GM18499 (cell line): ENCODE measurements around the gene IRS1.

Experiments used
- ATAC-seq: cut with Tn5 transposase; IDR thresholded peaks from one replicate; pipeline ENCODE4 v1.9.1; 2021; ENCODE audit warnings: moderate number of reproducible peaks; ENCODE audit not compliant: insufficient read depth, unreplicated experiment

IRS1 gene

DNA sequence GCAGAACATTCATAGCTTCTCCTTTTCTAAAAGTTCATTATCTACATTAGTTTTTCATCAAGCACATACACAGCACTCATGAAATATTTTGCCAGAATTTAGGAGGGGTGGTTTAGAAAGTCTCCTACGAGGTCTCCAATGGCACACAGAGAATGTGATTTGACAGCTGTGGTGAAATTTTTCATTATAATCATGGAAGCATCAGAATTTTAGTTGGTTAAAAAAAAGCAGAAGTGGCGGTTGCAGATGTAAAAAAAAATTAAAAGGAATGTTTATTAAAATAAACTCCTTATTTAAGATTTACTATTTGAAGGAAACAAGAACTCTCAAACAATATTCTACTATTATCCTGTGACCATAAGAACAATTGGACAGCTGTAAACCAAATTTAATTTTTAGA lies 25.4 kb upstream of the IRS1 start:
- ATAC-seq = no peak

DNA sequence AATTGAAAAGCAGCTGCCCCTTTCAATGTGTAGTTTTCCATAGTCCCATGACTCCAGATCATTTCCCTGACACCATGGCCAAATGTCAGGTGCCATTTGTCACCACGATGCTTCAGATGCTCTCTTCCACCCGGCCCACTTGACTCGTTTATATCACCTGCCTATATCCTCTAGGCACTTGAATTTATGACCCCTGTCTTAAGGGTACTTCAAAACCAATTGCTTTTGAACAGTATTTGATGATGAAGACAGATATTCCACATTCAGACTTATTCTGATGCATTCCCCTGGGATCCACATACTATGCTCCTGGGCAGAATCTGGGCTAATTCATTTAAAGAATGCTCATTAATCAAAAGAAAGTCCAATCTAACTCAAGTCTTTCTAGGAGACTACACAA lies 19.3 kb upstream of the IRS1 start:
- ATAC-seq = no peak

DNA sequence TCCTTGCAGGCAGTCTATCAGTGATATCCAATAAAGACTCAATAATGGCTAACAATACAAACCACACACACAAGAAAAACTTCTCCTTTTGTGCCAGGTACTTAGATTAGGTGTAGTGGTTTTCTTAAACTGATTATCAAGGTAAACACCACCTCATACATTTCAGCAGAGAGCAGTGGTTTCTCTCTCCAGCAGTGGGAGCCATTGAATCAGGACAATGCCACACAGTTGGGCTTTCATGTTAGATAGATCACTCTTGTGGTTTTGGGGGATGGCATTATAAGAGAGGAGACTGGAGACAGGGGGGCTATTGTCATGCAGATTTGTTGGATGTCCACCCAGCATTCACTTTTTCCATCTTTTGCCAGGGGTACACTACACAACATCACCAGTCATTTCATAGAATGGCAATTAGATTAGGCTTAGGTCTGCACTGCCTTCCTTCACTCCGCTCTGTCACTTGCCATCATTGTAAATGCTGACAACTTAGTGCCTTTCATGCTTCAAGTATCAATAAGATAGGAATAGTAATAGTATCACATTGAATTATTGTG lies 13.6 kb upstream of the IRS1 start:
- no peak for ATAC-seq

DNA sequence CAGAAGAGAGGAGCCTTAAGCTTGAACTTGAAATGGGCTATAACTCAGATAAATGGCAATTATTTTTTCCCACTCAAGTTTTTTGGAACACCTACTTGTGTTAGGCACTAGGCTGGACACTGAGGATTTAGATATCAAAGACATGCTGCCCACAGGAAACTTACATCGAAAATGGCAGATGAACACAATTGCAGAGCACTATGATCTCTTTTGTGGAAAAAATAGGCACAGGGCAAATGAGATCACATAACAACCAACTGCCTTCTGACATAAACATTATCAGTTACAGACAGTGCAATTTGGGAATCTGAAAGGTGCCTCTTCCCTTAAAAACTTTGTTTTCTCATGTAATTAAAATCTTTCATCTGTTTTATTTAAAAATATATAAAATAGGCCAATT lies 3.8 kb upstream of the IRS1 start:
- ATAC-seq = no peak

DNA sequence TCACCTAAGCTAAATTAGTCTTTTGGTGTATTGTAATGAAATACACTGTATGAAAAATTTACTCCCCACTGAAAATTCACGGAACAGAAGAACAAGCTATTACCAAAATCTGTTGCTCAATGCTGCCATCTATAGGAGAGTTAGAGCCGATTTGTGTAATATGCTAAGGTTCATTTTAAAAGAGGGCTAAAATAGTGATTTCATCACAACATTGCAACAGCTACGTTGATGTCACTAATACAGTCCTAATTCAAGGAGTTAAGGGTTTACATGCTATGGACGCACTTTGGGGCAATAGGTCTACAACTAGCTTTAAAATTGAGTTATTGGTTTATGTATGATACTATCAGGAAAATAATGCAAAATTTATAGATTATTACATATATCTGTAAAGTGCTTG lies 3.0 kb upstream of the IRS1 start:
- ATAC-seq = no peak

DNA sequence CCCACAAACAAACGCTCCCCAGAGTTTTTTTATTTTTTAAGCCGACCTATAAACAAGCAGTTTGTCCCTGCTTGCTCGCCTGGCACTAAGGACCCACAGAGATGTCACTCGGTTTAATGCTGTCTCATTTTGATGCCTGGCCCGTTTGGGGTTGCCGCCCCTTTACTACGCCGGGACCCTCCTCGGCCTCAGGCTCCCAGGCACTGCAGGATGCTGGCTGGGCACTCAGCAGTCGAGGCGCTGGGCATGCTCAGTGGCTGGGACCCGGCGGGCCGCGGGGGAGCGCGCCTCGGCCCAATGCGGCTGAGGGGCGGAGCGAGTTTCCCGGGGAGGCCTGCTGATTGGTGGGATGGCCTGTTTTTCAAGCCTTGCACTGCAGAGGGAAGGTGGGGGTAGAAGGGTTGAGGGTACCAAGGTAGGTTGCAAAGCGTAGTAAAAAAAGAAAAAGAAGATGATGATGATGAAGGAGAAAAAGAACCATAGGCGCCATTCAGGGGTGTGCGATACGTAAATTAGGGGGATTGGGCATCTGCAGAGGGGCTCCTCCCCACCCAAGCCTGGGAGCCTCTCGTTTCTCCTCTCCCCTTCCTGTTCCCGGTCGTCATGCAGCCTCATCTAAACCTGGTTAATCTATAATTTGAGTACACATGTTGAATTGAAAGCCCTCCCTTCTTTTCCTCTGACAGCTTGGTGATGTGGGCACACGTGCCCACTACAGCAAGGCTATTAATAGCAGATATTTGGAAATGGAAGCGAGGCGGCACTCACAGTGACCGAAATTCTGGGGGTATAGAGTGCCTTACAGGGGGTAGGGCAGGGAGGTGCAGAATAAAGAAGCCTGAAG lies 1.5 kb upstream of the IRS1 start:
- peak; percentile 77 for ATAC-seq

DNA sequence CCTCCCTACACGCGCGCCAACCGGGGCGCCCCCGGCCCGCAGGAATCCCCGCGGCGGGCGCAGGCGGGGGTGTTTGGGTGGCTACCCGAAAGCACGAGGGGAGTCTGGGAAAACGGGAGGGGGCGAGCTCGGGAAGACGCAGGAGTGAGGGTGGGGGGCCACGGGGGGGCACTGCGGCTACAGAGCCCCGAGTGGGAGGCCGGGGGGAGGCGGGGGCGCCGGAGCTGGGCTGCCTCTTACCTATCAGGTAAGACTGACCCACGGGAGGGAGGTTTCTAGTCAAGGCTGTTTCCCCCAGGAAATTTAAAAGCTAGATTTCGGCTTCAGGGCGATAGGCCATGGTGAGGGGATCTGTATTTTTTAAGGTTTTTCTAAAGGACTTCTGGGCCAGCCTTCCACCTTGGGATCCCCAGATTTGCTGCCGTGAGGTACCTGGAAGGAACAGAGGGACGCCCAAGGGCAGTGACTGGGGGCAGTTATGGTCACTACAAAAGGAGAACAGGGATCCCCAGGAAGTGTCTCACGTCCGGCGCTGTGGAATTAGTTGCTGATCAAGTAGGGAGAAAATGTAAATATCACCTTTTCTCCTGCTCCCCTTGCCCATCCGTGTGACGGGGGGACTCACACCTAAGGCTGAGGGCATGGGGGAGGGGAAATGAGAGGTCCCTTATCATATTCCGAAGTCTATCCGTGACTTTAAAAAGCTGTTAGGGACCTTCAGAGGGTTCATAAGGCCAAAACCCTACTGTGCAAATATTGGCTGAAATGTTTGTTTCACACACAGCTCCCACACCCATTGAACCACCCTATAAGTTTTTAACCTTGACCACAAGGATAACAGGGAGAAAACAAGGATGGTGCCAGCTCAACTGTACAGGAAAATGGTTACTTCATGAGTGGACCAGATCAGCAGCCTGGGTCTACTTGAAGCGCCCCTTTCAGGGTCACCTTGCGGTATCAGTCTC lies 638 bp upstream of the IRS1 start:
- ATAC-seq = no peak

DNA sequence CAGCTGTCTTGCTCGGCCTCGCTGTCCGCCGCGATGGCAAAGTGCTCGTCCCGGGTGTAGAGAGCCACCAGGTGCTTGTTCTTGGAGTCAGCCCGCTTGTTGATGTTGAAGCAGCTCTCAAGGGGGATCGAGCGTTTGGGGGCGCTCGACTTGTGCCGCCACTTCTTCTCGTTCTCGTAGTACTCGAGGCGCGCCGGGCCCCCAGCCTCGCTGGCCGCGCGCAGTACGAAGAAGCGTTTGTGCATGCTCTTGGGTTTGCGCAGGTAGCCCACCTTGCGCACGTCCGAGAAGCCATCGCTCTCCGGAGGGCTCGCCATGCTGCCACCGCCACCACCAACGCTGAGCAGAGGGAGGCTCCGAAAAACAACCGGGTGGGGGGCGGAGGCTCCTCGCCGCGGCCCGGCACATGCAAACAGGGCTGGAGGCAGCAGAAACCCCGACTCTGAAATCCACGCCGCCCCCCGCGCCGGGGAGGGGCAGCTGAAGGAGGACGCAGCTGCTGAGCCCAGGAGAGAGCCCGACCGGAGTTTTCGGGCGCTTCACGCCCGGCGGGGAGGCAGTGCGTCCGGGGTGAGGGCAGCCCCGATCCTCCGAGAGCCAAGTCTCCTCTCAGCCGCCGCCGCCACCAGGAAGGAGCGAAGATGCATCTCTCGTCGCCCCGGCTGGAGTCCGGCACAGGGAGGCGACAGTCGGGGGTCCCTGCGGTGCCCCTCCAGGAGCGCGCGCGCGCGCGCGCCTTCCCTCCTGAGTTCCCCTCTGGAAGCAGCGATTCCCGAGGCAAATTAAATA lies 1.0 kb downstream of the IRS1 start:
- ATAC-seq = peak; percentile 30

DNA sequence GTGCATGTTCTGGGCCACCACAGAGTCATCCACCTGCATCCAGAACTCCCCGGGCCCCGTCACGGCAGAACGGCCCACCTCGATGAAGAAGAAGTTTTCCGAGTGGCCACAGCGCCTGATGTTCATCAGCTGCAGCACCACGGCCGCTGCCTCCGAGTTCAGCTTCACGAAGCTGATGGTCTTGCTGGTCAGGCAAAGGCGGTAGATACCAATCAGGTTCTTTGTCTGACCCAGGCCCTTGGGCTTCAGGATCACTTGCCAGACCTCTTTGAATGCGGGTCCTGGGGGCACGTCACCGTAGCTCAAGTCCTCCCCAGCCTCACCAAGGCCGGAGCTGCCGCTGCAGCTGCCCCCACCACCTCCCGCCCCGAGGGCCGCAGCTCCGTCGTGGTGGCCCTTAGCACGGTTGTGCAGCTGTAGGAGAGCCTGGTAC lies 1.6 kb downstream of the IRS1 start:
- no peak for ATAC-seq

DNA sequence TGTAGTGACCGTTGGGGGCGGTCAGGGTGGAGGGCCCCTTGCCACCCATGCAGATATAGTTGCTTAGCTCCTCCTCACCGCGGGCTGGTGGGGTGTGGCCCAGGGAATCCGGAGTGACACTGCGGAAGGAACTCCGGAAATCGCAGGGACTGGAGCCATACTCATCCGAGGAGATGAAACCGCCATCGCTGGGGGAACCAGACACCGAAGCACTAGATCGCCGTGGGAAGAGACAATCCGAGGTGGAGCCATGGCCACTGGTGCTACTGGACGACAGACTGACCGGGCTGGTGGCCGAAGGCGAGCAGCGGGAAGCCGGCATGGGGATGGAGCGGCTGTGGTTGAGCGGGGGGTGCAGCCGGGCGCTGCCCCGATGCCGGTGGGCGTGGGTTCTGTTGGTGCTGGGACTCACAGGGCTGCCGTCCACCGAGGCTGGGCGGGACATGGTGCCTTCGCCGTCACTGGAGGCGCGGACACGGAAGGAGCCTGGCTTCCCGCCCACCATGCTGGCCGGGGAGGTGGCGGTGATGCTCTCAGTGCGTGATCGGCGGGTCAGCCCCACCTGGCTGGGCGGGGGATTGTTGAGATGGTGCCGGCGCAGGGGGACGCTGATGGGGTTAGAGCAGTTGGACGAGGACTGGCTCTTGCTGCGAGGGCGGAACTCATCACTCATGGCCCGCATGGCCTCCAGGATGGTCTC lies 2.2 kb downstream of the IRS1 start:
- no peak for ATAC-seq

DNA sequence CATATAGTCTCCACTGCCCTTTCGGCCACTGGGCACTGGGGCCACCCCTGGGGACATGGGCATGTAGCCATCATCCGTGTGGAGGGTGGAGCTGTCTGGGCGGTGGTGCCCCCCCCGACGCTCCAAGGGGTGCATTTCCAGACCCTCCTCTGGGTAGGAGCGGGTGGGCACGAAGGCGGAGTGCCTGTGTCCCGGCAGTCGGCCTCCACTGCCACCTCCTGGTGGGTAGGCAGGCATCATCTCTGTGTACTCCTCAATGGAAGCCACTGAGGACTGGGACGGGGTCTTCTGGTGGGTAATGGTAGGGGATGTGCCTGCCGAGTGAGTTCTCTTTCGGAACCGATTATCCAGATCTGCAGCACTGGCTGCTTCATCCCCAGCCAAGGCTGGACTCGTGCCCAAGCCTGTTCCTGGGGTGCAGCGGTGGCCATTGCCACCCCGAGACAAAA lies 2.8 kb downstream of the IRS1 start:
- no peak for ATAC-seq

DNA sequence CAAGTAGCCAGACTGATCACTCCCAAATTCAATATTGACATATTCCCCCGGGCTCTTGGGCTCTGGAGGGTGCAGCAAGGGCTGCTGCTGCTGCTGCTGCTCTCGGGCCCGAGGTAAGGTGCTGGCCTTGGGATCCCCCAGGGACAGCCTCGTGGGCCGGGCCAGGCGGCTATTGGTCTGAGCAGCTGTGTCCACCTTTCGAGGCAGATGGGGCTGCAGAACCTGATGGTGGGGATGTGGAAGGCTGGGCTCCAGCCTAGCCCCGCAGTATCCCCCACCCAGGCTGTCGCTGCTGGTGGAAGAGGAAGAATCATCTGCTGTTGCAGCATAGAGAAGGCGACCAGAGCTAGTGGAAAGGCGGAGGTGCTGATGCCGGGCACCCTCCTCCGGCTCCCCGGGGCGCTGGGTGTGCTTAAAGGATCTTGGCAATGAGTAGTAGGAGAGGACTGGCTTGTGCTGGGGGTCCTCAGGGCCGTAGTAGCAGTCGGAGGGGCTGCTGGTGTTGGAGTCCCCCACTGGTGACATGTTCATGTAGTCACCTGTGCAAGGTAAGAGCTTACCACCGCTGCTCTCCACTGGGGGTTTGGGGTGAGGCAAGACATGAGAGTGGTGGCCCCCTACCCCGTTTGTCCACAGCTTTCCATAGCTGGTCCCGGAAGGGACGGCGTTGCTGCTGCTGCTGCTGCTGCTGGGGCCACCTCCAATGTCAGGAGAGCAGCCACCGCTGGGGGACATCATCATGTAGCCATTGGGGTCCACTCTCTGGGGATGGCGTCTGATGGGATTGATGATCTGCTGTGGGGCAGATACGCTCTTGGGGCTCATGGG lies 3.4 kb downstream of the IRS1 start:
- no peak for ATAC-seq

DNA sequence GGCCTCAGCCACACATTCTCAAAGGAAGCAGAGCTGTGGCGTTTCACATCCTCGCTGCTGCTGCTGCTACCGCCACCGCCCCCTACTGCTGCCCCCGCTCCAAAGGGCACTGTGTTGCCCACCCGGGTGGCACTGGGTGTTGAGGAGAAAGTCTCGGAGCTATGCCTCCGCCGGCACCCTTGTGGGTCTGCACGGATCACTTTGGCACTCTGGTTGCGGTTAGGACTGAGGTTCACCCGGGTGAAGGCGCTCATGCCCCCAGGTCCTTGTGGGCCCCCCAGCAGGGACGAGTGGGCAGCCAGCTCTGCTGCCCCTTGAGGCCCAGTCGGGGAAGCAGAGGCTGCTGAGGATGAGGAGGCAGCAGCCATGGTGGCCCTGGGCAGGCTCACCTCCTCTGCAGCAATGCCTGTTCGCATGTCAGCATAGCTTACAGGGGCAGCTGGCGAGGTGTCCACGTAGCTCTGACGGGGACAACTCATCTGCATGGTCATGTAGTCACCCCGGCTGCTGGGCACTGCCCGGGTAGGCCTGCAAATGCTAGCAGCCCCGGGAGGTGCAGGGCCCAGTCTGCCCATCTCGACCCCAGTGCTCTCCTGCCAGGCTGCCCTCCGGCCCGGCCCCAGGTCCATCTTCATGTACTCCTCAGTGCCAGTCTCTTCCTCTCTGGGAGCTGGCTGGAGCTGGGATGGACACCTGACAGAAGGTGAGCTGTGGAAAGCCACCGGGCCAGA lies 4.2 kb downstream of the IRS1 start:
- ATAC-seq = no peak

DNA sequence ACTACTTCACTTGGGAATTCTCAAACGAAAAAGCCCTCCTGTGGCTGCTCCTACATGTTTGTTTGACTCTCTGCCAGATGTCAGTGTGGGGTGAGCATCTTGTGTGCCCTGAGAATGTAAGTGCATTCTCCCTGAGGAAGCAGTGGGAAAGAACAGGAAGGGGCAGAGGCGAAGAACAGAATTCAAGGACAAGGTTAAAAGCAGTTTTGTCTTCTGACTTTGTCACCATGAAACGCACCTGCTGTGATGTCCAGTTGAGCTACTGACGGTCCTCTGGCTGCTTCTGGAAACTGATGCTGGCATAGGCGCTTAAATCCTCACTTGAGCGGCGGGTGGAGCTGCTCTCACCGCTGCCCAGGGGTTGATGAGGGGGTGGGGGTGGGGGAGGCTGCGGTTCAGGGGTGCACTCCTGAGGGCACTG lies 4.9 kb downstream of the IRS1 start:
- ATAC-seq = no peak

DNA sequence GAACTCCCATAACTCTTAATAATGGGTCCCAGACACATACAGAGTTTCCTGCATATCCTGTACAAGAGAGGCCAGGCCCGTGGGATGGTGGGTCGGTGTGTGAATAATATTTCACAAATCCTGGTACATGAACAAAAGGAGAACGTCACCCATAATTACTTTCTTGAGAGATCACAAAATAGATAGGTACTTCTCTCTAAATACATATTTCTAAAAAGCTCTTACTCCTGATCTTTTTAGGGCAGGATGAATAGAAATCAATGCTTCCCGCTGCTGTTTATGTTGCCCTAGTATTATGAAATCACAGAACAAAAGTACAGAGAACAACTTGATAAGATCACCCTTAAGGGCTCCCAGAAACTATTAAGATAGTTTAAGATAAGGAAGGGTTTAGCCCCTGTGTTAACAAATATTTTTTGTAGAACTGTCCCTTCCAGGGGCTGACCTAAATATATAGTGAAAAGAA lies 5.4 kb downstream of the IRS1 start:
- no peak for ATAC-seq

DNA sequence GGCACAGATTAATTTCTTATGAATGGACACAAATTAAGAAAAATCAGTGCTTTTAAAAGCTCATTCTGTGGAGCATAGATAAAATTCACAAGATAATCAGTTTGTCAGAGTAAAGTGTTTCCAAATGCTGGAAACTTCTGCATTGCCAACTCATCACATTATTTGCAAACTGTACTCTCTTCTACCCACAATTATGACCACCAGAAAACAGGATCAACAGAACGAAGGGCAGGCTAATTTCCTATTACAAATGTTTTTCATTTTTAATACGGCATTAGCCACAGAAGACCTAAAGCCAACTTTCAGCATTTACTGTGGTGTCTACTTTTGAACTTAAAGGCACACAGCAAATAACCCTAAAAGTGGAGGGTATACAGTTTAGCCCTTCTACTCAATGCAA lies 6.0 kb downstream of the IRS1 start:
- no peak for ATAC-seq

DNA sequence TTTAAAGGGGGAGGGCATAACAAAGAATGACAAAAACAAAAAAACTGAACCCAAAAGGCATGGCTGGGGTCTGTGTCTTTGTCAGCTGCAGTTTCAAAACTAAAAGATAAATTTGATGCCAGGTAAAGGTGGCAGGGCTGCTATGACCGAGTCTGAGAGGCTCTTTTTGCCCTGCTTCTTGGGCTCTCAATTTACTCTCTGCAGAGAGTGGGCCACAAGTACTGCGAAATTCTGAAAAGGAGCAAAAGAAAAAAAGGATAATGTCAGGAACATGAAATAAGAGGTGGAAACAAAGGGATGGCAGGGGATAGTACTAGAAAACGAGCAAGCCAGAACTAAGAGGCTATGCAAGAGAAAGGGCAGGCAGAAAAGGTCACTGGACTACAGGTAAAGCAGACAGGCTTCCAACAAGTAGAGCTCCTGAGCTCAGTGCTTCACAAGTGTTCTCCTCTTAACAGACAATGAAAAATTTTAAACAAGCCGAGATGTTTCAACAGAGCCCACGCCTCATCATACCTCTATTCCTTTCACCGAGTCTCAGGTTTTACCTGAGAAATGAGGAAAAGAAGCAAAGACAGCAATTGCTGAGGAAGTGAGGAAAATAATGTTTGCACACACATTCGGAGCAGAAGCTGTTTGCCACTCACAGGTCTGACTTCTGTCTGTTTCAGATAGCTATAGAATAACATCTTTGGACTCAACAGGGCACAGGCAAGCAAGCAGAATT lies 7.3 kb downstream of the IRS1 start:
- ATAC-seq = no peak
